Thyroid gland (tissue), 4 donors: Measurements from ENCODE around the gene E2F6.

Source experiments
- POLR2A ChIP-seq, 2 donors: fragments of 450-650 bp; IDR thresholded peaks; one replicate each; pipeline ENCODE4 v1.6.1; 2017; ENCODE audit warnings: antibody characterized with exemption in 2 of 2, mild to moderate bottlenecking in 2 of 2, moderate library complexity in 1 of 2
- TF ChIP-seq, protein P1 (sequence below), 6 experiments: fragments of 200-600 bp in 3 of 6; fragments of 450-650 bp in 3 of 6; sonication (generic) in 3 of 6; IDR thresholded peaks; one replicate each; pipeline ENCODE4 v1.5.1; 2016 to 2019; ENCODE audit warnings: antibody characterized with exemption in 6 of 6, mild to moderate bottlenecking in 2 of 6, inconsistent platforms in 1 of 6, moderate library complexity in 1 of 6

DNA sequence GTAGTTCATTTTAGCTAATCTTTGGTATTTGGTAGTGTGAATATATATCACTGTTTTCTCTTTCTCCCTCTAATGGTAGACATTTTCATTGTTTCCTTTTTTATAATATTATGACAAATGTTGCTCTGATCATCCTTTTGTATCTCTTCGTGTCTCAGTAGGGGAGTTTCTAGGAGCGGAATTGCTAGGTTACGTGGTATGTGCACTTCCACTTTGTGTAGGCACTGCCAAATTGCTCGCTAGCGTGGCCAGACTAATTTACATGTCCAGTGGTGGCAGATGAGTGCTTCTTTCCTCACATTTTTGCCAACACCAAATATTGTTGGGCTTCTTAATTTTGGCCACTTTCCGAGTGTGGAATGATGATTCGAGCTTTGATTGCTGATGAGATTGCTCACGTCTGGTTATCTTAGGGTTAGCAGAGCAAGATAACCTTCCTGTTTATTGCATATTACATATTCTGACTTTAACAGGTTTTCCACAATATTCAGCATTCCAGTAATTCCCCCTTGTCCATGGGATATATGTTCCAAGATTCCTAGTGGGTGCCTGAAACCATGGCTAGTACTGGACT is 37.5 kb upstream of the E2F6 start:
- TF ChIP-seq, protein P1, sequence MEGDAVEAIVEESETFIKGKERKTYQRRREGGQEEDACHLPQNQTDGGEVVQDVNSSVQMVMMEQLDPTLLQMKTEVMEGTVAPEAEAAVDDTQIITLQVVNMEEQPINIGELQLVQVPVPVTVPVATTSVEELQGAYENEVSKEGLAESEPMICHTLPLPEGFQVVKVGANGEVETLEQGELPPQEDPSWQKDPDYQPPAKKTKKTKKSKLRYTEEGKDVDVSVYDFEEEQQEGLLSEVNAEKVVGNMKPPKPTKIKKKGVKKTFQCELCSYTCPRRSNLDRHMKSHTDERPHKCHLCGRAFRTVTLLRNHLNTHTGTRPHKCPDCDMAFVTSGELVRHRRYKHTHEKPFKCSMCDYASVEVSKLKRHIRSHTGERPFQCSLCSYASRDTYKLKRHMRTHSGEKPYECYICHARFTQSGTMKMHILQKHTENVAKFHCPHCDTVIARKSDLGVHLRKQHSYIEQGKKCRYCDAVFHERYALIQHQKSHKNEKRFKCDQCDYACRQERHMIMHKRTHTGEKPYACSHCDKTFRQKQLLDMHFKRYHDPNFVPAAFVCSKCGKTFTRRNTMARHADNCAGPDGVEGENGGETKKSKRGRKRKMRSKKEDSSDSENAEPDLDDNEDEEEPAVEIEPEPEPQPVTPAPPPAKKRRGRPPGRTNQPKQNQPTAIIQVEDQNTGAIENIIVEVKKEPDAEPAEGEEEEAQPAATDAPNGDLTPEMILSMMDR (IDR thresholded peaks at IDR 0.05) = no peak
- TF ChIP-seq POLR2A (IDR thresholded peaks at IDR 0.05) = no peak
